Fibroblast of skin of left quadriceps (primary cell): Measurements from ENCODE around the gene FGF16.
"Not testable (repeated sequence)": the region's sequence is repeated elsewhere in the genome, so short reads cannot be mapped to it uniquely, and the experiment has no call there.

Source experiments
- DNase-seq, 2 experiments: peaks; one replicate each; pipeline ENCODE4 v3.0.0-alpha.2; 2013; ENCODE audit warnings: low read depth in 2 of 2

The FGF16 gene

DNA sequence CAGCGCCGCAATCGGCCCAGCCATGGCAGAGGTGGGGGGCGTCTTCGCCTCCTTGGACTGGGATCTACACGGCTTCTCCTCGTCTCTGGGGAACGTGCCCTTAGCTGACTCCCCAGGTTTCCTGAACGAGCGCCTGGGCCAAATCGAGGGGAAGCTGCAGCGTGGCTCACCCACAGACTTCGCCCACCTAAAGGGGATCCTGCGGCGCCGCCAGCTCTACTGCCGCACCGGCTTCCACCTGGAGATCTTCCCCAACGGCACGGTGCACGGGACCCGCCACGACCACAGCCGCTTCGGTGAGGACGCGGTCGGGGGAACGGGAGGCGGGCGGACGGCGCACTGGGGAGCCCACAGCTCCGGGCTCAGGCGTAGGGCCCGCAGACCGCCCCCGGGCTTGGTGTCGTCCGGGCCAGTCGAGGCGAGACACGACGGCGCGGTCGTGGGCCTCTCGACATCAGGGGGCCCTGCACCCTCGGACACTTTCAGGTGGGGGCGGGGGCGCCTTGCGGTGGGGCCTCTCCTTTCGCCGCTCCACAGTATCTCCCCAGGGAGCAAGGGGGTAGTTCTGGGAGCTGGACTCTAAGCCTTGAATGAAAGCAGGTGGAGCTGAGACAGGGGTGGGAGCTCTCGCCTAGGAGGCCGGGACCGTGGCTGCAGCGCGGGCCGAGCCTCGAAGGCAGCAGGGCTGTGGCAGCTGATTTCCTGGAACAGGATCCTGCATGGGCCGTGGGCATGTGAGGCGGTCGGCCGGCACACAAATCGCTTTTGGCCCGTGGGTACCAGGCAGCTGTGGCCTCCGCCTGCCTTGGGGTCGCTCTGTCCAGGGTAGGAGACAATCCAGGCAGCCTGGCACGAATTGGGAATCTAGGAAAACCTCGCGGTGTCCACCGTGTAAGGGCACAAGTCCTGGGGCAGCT, 722 bp downstream of the FGF16 start:
- DNase-seq, result no peak

DNA sequence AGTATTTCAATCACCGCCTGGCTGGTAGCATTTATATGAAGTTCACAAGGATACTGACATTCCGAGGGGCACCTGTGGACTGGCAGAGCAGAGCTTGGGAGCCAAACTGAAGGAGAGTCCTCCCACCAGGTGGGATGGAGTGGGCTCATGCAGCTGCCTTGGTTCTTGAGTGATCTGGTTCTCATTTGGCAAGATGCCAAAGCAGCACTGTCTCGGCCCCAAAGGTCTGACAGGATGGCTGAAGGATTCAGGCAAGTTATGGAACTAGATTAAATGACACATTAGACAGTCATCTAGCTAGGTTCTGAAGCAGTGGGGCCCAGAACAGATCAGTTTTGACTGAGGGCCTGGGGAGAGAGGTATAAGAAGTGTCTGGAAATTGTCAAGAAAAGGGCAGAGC, 3.2 kb downstream of the FGF16 start:
- no peak for DNase-seq

DNA sequence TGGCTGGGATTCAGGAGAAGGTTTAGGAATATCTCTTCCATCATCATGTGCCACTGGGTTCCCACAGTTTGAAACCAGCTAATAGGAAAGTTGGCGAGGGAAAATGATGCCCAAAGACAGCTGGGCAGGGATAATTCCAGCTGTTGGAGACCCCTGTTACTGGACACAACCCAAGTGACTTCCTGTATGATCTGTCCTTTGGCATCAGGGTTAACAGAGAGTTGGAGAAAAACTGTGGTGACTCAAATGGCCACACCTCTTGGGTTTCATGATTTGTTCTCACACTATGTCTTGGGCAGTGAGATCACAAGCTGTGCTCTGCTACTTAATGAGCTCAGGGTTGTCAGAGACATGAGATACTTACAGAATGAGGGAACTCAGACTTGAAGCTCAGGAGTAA, 3.8 kb downstream of the FGF16 start:
- no peak for DNase-seq

DNA sequence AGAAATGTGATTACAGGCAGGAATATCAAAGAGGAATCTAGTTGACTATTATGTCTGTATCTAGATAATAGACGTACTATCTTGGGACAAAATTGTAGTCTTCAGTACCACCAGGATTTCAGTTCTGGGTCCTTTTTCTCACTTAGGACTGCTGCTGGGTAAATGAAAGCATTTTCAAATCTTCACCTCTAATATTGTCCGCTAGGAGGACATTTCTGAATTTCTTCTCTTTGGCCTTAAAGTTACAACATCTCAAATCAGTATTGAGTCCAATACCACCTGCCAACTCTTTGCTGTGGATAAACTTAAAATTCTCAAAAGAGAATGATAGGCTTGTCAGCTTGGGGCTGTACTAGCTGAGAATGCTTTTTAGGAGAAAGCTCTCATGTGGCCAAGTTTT, 6.0 kb downstream of the FGF16 start:
- no peak for DNase-seq

DNA sequence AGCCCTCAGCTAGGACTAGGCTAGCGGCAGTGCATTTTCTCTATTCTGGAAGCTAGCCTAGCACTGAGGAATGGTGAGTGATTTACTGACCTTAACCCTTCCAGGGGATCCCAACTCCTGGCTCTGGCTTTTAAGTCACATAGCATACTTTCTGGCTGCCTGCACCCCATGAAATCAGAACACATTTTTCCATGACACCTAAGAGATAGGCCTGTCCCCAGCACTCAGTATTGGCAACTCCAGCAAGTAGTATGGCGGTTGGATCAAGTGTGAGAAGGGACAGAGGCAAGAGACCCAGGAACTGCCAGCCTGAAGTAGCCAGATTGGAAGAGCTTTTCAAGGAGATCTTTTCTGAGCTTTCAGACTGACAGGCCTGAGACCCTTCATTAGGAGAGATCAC, 8.2 kb downstream of the FGF16 start:
- DNase-seq, result no peak

DNA sequence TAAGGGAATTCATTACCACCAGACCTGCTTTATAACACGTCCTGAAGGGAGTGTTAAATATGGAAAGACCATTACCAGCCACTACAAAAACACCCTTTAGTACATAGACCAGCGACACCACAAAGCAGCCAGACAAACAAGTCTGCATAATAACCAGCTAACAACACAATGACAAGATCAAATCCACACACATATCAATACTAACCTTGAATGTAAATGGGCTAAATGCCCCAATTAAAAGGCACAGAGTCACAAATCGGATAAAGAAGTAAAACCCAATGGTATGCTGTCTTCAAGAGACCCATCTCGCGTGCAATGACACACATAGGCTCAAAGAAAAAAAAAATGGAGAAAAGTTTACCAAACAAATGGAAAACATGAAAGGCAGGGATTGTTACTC, 36.9 kb downstream of the FGF16 start:
- DNase-seq, result no peak

DNA sequence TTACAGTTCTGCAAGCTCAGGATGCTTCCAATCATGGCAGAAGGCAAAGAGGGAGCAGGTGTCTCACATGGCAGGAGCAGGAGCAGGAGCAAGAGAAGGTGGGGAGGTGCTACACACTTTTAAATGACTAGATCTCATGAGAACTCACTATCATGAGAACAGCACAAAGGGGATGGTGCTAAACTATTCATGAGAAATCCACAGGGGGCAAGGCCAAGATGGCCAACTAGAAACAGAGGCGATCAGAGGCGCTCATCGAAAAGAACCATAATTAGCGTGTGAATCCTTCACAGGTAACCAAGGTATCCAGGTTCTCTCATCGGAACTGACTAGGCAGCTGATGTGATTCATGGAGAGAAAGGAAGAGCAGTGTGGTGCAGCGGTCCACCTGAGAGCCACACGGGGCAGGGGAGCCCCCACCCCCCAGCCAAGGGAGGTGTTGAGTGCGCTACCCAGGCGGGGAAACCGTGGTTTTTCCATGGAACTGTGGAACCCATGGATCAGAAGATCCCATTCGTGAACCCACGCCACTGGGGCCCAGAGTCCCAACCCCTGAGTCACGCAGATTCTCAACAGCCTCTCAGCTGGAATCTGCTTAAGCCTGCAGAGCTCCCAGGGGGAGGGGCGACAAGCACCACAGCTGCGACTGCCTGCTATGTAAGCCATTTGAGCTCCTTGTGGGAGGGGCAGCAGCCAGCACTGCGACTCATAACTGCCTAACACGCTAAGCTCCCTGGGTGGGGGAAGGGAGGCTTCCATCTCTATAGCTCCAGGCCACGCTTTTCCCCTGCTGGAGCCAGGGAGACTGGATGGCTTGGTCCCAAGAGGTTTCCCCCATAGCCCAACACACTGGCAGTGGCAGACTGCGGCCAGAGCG, 46.7 kb downstream of the FGF16 start:
- peak; percentile 50 to 56 for DNase-seq

DNA sequence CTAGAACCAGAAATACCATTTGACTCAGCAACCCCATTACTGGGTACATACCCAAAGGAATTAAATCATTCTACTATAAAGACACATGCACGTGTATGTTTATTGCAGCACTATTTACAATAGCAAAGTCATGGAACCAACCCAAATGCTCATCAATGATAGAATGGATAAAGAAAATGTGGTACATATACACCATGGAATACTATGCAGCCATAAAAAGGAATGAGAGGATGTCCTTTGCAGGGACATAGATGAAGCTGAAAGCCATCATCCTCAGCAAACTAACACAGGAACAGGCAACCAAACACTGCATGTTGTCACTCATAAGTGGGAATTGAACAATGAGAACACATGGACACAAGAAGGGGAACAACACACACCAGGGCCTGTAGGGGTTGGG, 53.0 kb downstream of the FGF16 start:
- not testable (repeated sequence) for DNase-seq

DNA sequence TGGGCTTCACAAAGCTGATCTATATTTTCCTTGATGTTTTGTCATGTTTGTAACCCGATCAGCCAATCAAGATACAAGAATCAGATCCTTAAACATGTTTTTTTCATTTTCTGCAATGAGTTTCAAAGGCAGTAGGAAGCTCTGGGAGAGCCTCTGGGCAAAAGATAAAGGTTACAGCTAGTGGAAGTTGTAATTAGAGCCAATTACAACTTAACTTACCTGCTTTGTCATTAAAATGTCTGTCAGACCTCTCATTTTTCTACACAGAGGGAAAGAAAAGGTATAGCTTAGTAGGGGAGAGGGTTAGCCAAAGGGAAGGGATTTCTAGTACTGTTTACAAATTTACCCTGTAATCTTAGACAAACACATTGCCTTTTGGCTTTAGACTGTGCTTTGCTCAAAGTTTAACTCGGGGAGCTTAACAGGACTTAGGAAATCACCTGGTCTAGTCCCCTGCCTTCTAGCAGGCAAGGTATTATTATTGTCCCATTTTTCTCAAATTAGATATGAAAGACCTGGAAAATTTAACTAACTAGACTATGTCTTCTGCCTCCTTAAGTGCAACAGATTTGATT, 55.8 kb downstream of the FGF16 start:
- DNase-seq, result no peak

DNA sequence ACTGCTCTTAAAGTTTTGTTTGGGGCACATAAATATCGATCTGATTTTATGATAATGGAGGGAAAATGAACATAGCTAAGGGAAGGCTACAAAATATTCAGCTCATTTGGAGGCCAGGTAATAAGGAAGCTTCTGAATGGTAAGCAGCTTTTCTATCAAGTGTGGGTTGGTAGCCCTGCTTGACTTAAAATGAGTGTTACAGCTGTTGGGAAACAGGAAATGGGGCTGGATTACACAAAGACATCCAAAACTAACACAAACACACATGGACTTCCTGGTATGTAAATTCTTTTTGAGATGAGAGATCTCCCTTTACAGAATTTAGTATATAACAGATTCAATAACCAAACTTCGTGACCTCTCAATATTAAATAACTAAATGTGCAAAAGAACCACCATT, 58.0 kb downstream of the FGF16 start:
- no peak for DNase-seq
